ENCODE data around the gene SLC25A41. TPM values are rescaled to one million over a fixed set of nuclear protein-coding genes. Genes with fewer than 3 reads are reported as not detected.

SLC25A41 gene
- total RNA-seq, 4 donors from 2014 or later = 0.21 TPM; not detected in 3

GRCh38 chr19:6427131-6427530 is 6.4 kb downstream of the SLC25A41 start:
- no peak overlapping the region for H3K4me3 ChIP-seq (ENCODE audit: low read depth, poor library complexity, severe bottlenecking)
- TF ChIP-seq POLR2A (IDR thresholded peaks at IDR 0.05) (no peak), CTCF (IDR thresholded peaks at IDR 0.05) (no peak)
- intact Hi-C loops (cut with DNase I; ENCODE audit: low total_unique reads) = no loop called here
- 96 to 97% methylated on average over 18 of the region's 18 CpGs for WGBS, 2 donors
- no peak for DNase-seq (ENCODE audit: low spot score in 2 of 2)

GRCh38 chr19:6425732-6426620 is 7.6 kb downstream of the SLC25A41 start:
- DNase-seq (ENCODE audit: low spot score in 2 of 2) = peak in 1 of 2 donors; percentile 86

GRCh38 chr19:6424939-6425731 is 8.4 kb downstream of the SLC25A41 start:
- intact Hi-C loops (cut with DNase I; ENCODE audit: low total_unique reads) = no loop called here
- TF ChIP-seq POLR2A (IDR thresholded peaks at IDR 0.05) = no peak
- DNase-seq (ENCODE audit: low spot score in 2 of 2) = peak; percentile 100
- no peak overlapping the region for H3K4me3 ChIP-seq (ENCODE audit: low read depth, poor library complexity, severe bottlenecking)
- WGBS, 2 donors = 1 to 4% methylated on average over 35 to 43 of the region's 43 CpGs

More at GRCh38 chr19:6425732-6426620, 7.6 kb downstream of the SLC25A41 start:
- TF ChIP-seq CTCF (IDR thresholded peaks at IDR 0.05) = no peak
- no peak for TF ChIP-seq POLR2A (IDR thresholded peaks at IDR 0.05)
- H3K4me3 ChIP-seq (ENCODE audit: low read depth, poor library complexity, severe bottlenecking) = no peak overlapping the region
- intact Hi-C loops (cut with DNase I; ENCODE audit: low total_unique reads) = no loop called here
- WGBS, 2 donors = 94 to 97% methylated on average over 16 to 21 of the region's 21 CpGs

- peak within 1 kb of the TSS; percentile 75 for H3K4me3 ChIP-seq (ENCODE audit: low read depth, poor library complexity, severe bottlenecking)
- intact Hi-C loops (cut with DNase I; ENCODE audit: low total_unique reads) = no loop called here
- 0 to 1% methylated on average over 15 to 24 of the region's 114 CpGs for WGBS, 2 donors
- TF ChIP-seq POLR2A (IDR thresholded peaks at IDR 0.05) (peak in 1 of 2 donors; percentile 77), CTCF (IDR thresholded peaks at IDR 0.05) (no peak)
- no peak for DNase-seq (ENCODE audit: low spot score in 2 of 2)
These were observed 9.2 kb downstream of the SLC25A41 start, which contains the start of gene KHSRP for GRCh38 chr19:6424195-6424938. Gene KHSRP, minus strand, starts transcription at chr19:6424811. Its CDS starts 110 bp downstream, at chr19:6424701.

GRCh38 chr19:6423499-6424194 is 9.9 kb downstream of the SLC25A41 start:
- WGBS, 2 donors = 0 to 1% methylated on average over 17 to 20 of the region's 20 CpGs
- no peak for TF ChIP-seq CTCF (IDR thresholded peaks at IDR 0.05)
- no peak for TF ChIP-seq POLR2A (IDR thresholded peaks at IDR 0.05)
- intact Hi-C loops (cut with DNase I; ENCODE audit: low total_unique reads) = no loop called here
- DNase-seq (ENCODE audit: low spot score in 2 of 2) = peak; percentile 34 to 86
- peak overlapping the region; percentile 75 for H3K4me3 ChIP-seq (ENCODE audit: low read depth, poor library complexity, severe bottlenecking)

All from lower leg skin (tissue), 4 donors.